ENCODE measurements around the gene NOTCH4. TPM values are rescaled to one million over a fixed set of nuclear protein-coding genes. Genes with fewer than 3 reads are reported as not detected.
A peak's percentile ranks its signal among the peaks of the same experiment; 100 is the strongest.
"Not testable (repeated sequence)": the region's sequence is repeated elsewhere in the genome, so short reads cannot be mapped to it uniquely, and the experiment has no call there.

The NOTCH4 gene
- total and polyA plus RNA-seq, 5 experiments from 2014 or later = 0.22 to 1.8 (median 0.48) TPM

GRCh38 chr6:32198345-32198696, 25.5 kb downstream of the NOTCH4 start:
- Mint-ChIP-seq H3K27ac (peak overlapping the region in 6 of 10 donors; percentile 53 to 98 (median 82)), H3K36me3 (no peaks in the 10 kb centered on the region), H3K27me3 (peaks cover 0 to 2% (median 0%) of the 10 kb centered on the region in 5 donors), H3K4me1 (peaks cover 23 to 35% (median 32%) of the 10 kb centered on the region in 4 donors), H3K9me3 (no peaks in the 10 kb centered on the region), H3K4me3 (peak overlapping the region in 4 of 10 donors; percentile 24 to 58 (median 44))
- POLR2A ChIA-PET = no interaction called here
- DNase-seq (no peak), ATAC-seq (no peak)

- Mint-ChIP-seq H3K27ac (peak overlapping the region; percentile 98 to 100 (median 100)), H3K9me3 (no peaks in the 10 kb centered on the region), H3K27me3 (peaks cover 0 to 2% (median 0%) of the 10 kb centered on the region in 5 donors), H3K4me1 (peaks cover 23 to 40% (median 36%) of the 10 kb centered on the region in 4 donors), H3K36me3 (peaks cover 0 to 1% (median 0%) of the 10 kb centered on the region in 3 donors), H3K4me3 (peak overlapping the region; percentile 92 to 100 (median 97))
- DNase-seq (no peak), ATAC-seq (no peak)
- POLR2A ChIA-PET = interaction anchor here (0.6 to 12.3 kb wide), 11 partner anchors 9 to 654 kb away, joined by 3 to 303 read pairs (median 5); partner anchors contain the start of genes AGER, AGPAT1, ATF6B and DXO
Measured at GRCh38 chr6:32196682-32197616, 26.9 kb downstream of the NOTCH4 start.

- Mint-ChIP-seq H3K36me3 (peaks cover 0 to 8% (median 5%) of the 10 kb centered on the region in 3 donors), H3K27me3 (peaks cover 0 to 2% (median 0%) of the 10 kb centered on the region in 5 donors), H3K27ac (peak overlapping the region; percentile 98 to 100 (median 100)), H3K4me1 (peaks cover 28 to 47% (median 40%) of the 10 kb centered on the region in 4 donors), H3K9me3 (no peaks in the 10 kb centered on the region), H3K4me3 (peak overlapping the region; percentile 92 to 100 (median 97))
- ATAC-seq (peak; percentile 79 to 81), DNase-seq (peak in 7 of 10 donors; percentile 48 to 87 (median 60))
- POLR2A ChIA-PET = interaction anchor here (0.5 to 12.3 kb wide), 31 partner anchors 8 to 776 kb away, joined by 3 to 303 read pairs (median 5); partner anchors contain the start of genes AGER, AGPAT1, ATF6B and BRD2
Measured at GRCh38 chr6:32195902-32196681, 27.8 kb downstream of the NOTCH4 start.

- peaks cover 29 to 49% (median 42%) of the 10 kb centered on the region in 4 donors for H3K4me1 Mint-ChIP-seq
- H3K36me3 Mint-ChIP-seq = peaks cover 0 to 10% (median 7%) of the 10 kb centered on the region in 3 donors
- POLR2A ChIA-PET = interaction anchor here (0.5 to 12.3 kb wide), 25 partner anchors 9 to 777 kb away, joined by 3 to 303 read pairs (median 4); partner anchors contain the start of genes AGER, AGPAT1, ATF6B and BRD2
- H3K27ac Mint-ChIP-seq = peak overlapping the region; percentile 94 to 100 (median 99)
- no peaks in the 10 kb centered on the region for H3K9me3 Mint-ChIP-seq
- ATAC-seq (peak; percentile 82 to 85), DNase-seq (peak; percentile 96 to 100 (median 99))
- H3K27me3 Mint-ChIP-seq = peaks cover 0 to 2% (median 0%) of the 10 kb centered on the region in 5 donors
- H3K4me3 Mint-ChIP-seq = peak overlapping the region; percentile 92 to 100 (median 97)
Measured at GRCh38 chr6:32195652-32195901, 28.3 kb downstream of the NOTCH4 start.

GRCh38 chr6:32194825-32195651, 28.8 kb downstream of the NOTCH4 start:
- Mint-ChIP-seq H3K27me3 (no peaks in the 10 kb centered on the region), H3K4me3 (peak overlapping the region; percentile 92 to 100 (median 97)), H3K27ac (peak overlapping the region; percentile 94 to 100 (median 99)), H3K4me1 (peaks cover 29 to 53% (median 42%) of the 10 kb centered on the region in 4 donors), H3K36me3 (peaks cover 0 to 12% (median 12%) of the 10 kb centered on the region in 3 donors), H3K9me3 (no peaks in the 10 kb centered on the region)
- no peak for ATAC-seq
- POLR2A ChIA-PET = interaction anchor here (0.6 to 12.3 kb wide), 25 partner anchors 8 to 778 kb away, joined by 3 to 303 read pairs (median 4); partner anchors contain the start of genes AGER, AGPAT1, ATF6B and BRD2
- no peak for DNase-seq

GRCh38 chr6:32194388-32194787, 29.5 kb downstream of the NOTCH4 start:
- H3K27ac Mint-ChIP-seq = peak overlapping the region; percentile 94 to 100 (median 99)
- no peak for ATAC-seq
- no peaks in the 10 kb centered on the region for H3K27me3 Mint-ChIP-seq
- no peaks in the 10 kb centered on the region for H3K9me3 Mint-ChIP-seq
- POLR2A ChIA-PET = interaction anchor here (0.6 to 12.3 kb wide), 6 partner anchors 11 to 76 kb away, joined by 3 to 303 read pairs (median 5); partner anchors contain the start of genes AGER, AGPAT1, ATF6B and FKBPL
- H3K36me3 Mint-ChIP-seq = peaks cover 0 to 13% (median 12%) of the 10 kb centered on the region in 3 donors
- no peak for DNase-seq
- peak overlapping the region; percentile 92 to 100 (median 98) for H3K4me3 Mint-ChIP-seq
- H3K4me1 Mint-ChIP-seq = peaks cover 29 to 53% (median 43%) of the 10 kb centered on the region in 4 donors

- H3K27ac Mint-ChIP-seq = peak overlapping the region; percentile 91 to 100 (median 98)
- POLR2A ChIA-PET = interaction anchor here (0.6 to 12.3 kb wide), 16 partner anchors 8 to 1117 kb away, joined by 3 to 303 read pairs (median 4); partner anchors contain the start of genes AGER, AGPAT1, ATF6B and DDX39B
- DNase-seq, H3K27me3 Mint-ChIP-seq, H3K9me3 Mint-ChIP-seq, ATAC-seq: not testable (repeated sequence)
- peaks cover 0 to 21% (median 12%) of the 10 kb centered on the region in 3 donors for H3K36me3 Mint-ChIP-seq
- peak overlapping the region; percentile 94 to 100 (median 98) for H3K4me3 Mint-ChIP-seq
- peaks cover 38 to 64% (median 55%) of the 10 kb centered on the region in 4 donors for H3K4me1 Mint-ChIP-seq
Measured at GRCh38 chr6:32193096-32193495, 30.8 kb downstream of the NOTCH4 start.

GRCh38 chr6:32192608-32193039, 31.2 kb downstream of the NOTCH4 start, which contains the start of gene GPSM3:
TSS of gene GPSM3 (minus strand) at chr6:32192643. CDS start at chr6:32192513, 130 bp downstream.
- H3K9me3 Mint-ChIP-seq = no peaks in the 10 kb centered on the region
- H3K4me3 Mint-ChIP-seq = peak within 1 kb of the TSS; percentile 94 to 100 (median 98)
- H3K4me1 Mint-ChIP-seq = peaks cover 39 to 69% (median 58%) of the 10 kb centered on the region in 4 donors
- H3K36me3 Mint-ChIP-seq = peaks cover 1 to 26% (median 13%) of the 10 kb centered on the region in 3 donors
- H3K27me3 Mint-ChIP-seq = no peaks in the 10 kb centered on the region
- peak in 9 of 10 donors; percentile 36 to 78 (median 57) for DNase-seq
- H3K27ac Mint-ChIP-seq = peak within 1 kb of the TSS; percentile 91 to 100 (median 98)
- ATAC-seq = no peak
- POLR2A ChIA-PET = interaction anchor here (0.7 to 12.3 kb wide), 16 partner anchors 8 to 779 kb away, joined by 3 to 303 read pairs (median 4); partner anchors contain the start of genes AGER, AGPAT1, ATF6B and DDX39B

GRCh38 chr6:32191696-32192607, 31.9 kb downstream of the NOTCH4 start:
- ATAC-seq (no peak), DNase-seq (peak in 3 of 10 donors; percentile 7 to 44 (median 30))
- Mint-ChIP-seq H3K9me3 (no peaks in the 10 kb centered on the region), H3K4me3 (peak overlapping the region; percentile 94 to 100 (median 98)), H3K27me3 (no peaks in the 10 kb centered on the region), H3K36me3 (peaks cover 6 to 32% (median 18%) of the 10 kb centered on the region in 3 donors), H3K4me1 (peaks cover 43 to 73% (median 62%) of the 10 kb centered on the region in 4 donors), H3K27ac (peak overlapping the region; percentile 91 to 100 (median 98))
- POLR2A ChIA-PET = interaction anchor here (0.6 to 12.3 kb wide), 18 partner anchors 12 to 780 kb away, joined by 3 to 303 read pairs (median 4); partner anchors contain the start of genes AGER, AGPAT1, ATF6B and DDX39B

Data from naive thymus-derived CD8-positive, alpha-beta T cell (primary cell).